GM19240 (cell line): ENCODE measurements around the gene DISC1.

ENCODE experiments used
- DNase-seq: peaks from one replicate; pipeline ENCODE4 v3.0.0; 2011; ENCODE audit warnings: low spot score; ENCODE audit not compliant: insufficient read length

Gene DISC1

GRCh38 chr1:232037774-232038388 is 411.3 kb downstream of the DISC1 start:
- DNase-seq, result no peak

GRCh38 chr1:232038706-232039677 is 412.4 kb downstream of the DISC1 start:
- no peak for DNase-seq

DNA sequence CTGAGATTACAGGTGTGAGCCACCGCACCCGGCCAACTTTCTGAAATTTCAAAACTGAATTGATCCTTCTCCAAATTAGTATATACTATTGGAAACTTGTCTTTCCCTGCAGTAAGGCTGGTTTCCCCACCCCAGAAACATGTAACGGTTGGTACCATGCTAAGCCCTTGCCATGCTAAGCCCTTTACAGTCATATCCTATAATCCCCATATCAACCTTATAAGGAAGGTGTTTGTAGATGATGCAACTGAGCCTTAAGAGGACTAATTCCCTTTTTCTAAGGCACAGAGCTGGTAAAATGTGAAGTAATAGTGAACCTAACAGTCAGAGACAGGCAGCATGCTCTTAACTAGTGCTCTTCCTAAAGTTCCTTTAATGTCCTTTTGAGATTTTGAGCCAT is 413.7 kb downstream of the DISC1 start:
- DNase-seq, result no peak

- no peak for DNase-seq
These were observed 418.1 kb downstream of the DISC1 start for GRCh38 chr1:232044728-232045127.

GRCh38 chr1:232045139-232045994 is 418.8 kb downstream of the DISC1 start:
- no peak for DNase-seq

- no peak for DNase-seq
These were observed 420.1 kb downstream of the DISC1 start for GRCh38 chr1:232046451-232047306.

DNA sequence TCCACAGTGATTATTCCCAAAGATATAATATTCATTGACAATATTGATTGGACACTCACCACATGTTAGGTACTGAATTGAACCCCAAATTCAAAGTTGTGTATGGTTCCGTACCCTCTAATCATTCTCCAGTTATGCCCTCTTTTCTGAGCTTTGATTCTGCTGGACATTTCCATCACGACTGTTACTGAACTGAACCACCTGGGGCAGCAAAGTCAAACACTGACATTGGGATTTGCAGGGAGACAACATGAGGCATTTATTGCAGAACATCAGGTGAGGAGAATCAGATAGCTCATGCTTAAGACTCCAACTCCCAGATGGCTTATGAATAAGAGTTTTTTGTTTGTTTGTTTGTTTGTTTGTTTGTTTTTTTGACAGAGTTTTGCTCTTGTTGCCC is 420.9 kb downstream of the DISC1 start:
- DNase-seq, result no peak

GRCh38 chr1:232048481-232048880 is 421.9 kb downstream of the DISC1 start:
- no peak for DNase-seq

GRCh38 chr1:232049335-232049734 is 422.7 kb downstream of the DISC1 start:
- no peak for DNase-seq

DNA sequence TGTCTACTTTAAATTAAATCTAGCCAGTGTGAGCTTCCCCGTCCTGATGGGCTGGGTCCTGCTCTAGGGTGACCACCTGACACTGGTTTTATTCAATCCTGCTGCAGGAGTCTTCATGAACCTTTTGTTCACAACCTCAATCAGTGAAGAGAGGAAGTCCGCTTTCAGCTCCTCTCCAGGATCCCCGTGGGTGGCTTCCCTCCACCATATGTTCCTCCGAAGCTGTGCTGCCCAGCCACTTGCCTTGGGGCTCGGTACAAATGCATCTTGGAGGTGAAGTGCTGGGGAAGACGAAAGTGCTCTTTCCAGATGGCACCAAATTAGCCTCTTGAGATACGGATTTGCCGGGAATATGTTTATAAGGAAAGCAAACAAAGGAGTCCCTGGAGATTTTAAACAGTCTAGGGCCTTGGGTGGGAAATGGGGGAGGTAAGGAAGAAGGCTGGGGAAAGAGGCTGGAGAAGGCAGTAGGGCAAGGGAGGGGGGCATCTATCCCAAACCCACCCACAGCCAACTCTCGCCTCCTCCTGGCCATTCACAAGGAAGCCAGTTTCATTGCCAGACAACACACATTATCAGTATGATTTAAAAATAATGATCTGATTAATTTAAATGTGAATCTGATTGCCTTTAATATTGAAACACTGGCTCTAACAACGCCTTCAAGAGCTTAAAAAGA is 430.8 kb downstream of the DISC1 start:
- no peak for DNase-seq

GRCh38 chr1:232057896-232058274 is 431.3 kb downstream of the DISC1 start:
- no peak for DNase-seq

GRCh38 chr1:232059726-232060374 is 433.3 kb downstream of the DISC1 start:
- no peak for DNase-seq

GRCh38 chr1:232062967-232063366 is 436.4 kb downstream of the DISC1 start:
- no peak for DNase-seq

- no peak for DNase-seq
These were observed 439.9 kb downstream of the DISC1 start for GRCh38 chr1:232066521-232066920.

GRCh38 chr1:232074265-232074664 is 447.7 kb downstream of the DISC1 start:
- no peak for DNase-seq

GRCh38 chr1:232077809-232078208 is 451.2 kb downstream of the DISC1 start:
- DNase-seq, result no peak

GRCh38 chr1:232084584-232085223 is 458.1 kb downstream of the DISC1 start:
- no peak for DNase-seq

DNA sequence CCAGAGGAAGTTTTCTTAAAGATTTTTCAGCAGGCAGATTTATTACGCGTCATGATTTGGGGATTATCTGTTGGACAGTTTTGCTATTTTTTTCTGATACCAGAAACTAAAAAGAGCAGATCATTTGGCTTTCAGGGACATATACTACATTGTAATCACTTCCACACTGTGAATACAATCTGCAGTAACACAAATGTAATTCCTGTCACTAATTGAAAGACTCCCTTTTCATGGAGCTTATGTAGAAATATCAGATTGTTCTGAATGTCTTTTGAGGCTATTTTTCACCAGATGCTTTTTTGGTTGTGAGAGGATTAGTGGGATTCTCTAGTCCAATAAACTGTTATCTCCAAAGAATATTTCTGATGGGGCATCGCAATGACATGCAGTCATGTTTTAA is 464.2 kb downstream of the DISC1 start:
- no peak for DNase-seq
